HepG2 (cell line): Measurements from ENCODE around the gene PTPRCAP. TPM values are rescaled to one million over a fixed set of nuclear protein-coding genes. Genes with fewer than 3 reads are reported as not detected.

Source experiments
- ATAC-seq: fragments of 200-7000 bp; cut with Tn5 transposase; 3 replicates; pipeline ENCODE4 v1.9.1; 2020; ENCODE audit warnings: mild to moderate bottlenecking, moderate library complexity
- BruUV-seq: library from RNA; stranded (reverse); fragments of 400-500 nt; replicated peaks from 2 replicates; lab custom pipeline; 2021; lab: Mats Ljungman, UMichigan
- CTCF ChIA-PET: fragments of 300-600 bp; formaldehyde crosslinking; extraction: SDS; loops from one replicate; lab custom pipeline; 2021; ENCODE audit warnings: low total read pairs, inconsistent platforms, low intra/inter-chr PET ratio; lab: Yijun Ruan, JAX
- POLR2A ChIA-PET: fragments of 350-600 bp; sonication (Branson Sonifier 250); formaldehyde crosslinking; loops from one replicate; lab custom pipeline; 2020; ENCODE audit warnings: antibody characterized with exemption, inconsistent platforms; lab: Yijun Ruan, JAX
- DNase-seq: peaks from one replicate; pipeline ENCODE4 v3.0.0-alpha.2; 2015; ENCODE audit warnings: low spot score
- FAIRE-seq: peaks from 3 replicates; lab custom pipeline; 2011; peaks lifted over from hg19 to GRCh38; lab: Jason Lieb, UNC
- H2AFZ ChIP-seq: one replicate; pipeline ENCODE4 v1.6.1; 2011; ENCODE audit warnings: low read length, inconsistent platforms
- H3K27ac ChIP-seq: fragments of 300-600 bp; 3 replicates; pipeline ENCODE4 v1.8.0; 2011; ENCODE audit warnings: mixed run types, mild to moderate bottlenecking, mixed read lengths, low read length, inconsistent platforms; ENCODE audit not compliant: insufficient read depth; ENCODE audit errors: extremely low read length
- H3K27me3 ChIP-seq, 2 experiments: fragments of 200-600 bp in 1 of 2; 2 replicates in 1 of 2; 3 replicates in 1 of 2; pipeline versions ENCODE4 v1.6.0 to v1.8.0; 2011; ENCODE audit warnings: low read length in 2 of 2, mild to moderate bottlenecking in 2 of 2, moderate library complexity in 2 of 2, inconsistent platforms in 1 of 2; ENCODE audit not compliant: insufficient read depth in 2 of 2, control insufficient read depth in 1 of 2
- H3K36me3 ChIP-seq, 2 experiments: fragments of 200-600 bp in 1 of 2; replicated peaks in 1 of 2; 2 replicates in 1 of 2; 3 replicates in 1 of 2; pipeline versions ENCODE4 v1.5.1 to v1.8.0; 2011; ENCODE audit warnings: low read length in 2 of 2, inconsistent platforms in 1 of 2; ENCODE audit not compliant: insufficient read depth in 2 of 2, control insufficient read depth in 1 of 2
- H3K4me1 ChIP-seq: 2 replicates; pipeline ENCODE4 v1.5.1; 2012; ENCODE audit warnings: low read length, inconsistent platforms; ENCODE audit not compliant: insufficient read depth
- H3K4me2 ChIP-seq: 2 replicates; pipeline ENCODE4 v1.6.0; 2011; ENCODE audit warnings: low read depth, low read length, inconsistent platforms
- H3K4me3 ChIP-seq, 3 experiments: fragments of 200-600 bp in 1 of 3; sonication (generic), shearing (Covaris generic) in 1 of 3; replicated peaks in 1 of 3; 2 replicates each; pipeline ENCODE4 v1.5.1; 2011 to 2016; ENCODE audit warnings: low read length in 3 of 3, inconsistent platforms in 2 of 3, low read depth in 2 of 3, mild to moderate bottlenecking in 2 of 3, control low read depth in 1 of 3, mixed read lengths in 1 of 3; ENCODE audit not compliant: insufficient read depth in 1 of 3
- H3K79me2 ChIP-seq: one replicate; pipeline ENCODE4 v1.6.1; 2011; ENCODE audit warnings: low read length, inconsistent platforms; ENCODE audit not compliant: insufficient read depth
- H3K9ac ChIP-seq: 2 replicates; pipeline ENCODE4 v1.6.0; 2011; ENCODE audit warnings: mild to moderate bottlenecking, low read depth, low read length, inconsistent platforms; ENCODE audit not compliant: insufficient read depth
- H3K9me3 ChIP-seq: 2 replicates; pipeline ENCODE4 v1.5.1; 2012; ENCODE audit warnings: mild to moderate bottlenecking, low read length
- H4K20me1 ChIP-seq: 2 replicates; pipeline ENCODE4 v1.6.0; 2011; ENCODE audit warnings: inconsistent platforms, mild to moderate bottlenecking, low read length, moderate library complexity; ENCODE audit not compliant: insufficient read depth
- BHLHE40 ChIP-seq: IDR thresholded peaks from 2 replicates; pipeline ENCODE4 v1.6.1; 2011; ENCODE audit warnings: low read length, improper control_type of control experiment
- BORCS8-MEF2B ChIP-seq: sonication (generic); formaldehyde crosslinking; IDR thresholded peaks from 2 replicates; pipeline ENCODE4 v1.8.0; 2022; ENCODE audit warnings: mild to moderate bottlenecking, missing genetic modification reagents
- FOXC1 ChIP-seq: sonication (generic); formaldehyde crosslinking; IDR thresholded peaks from 2 replicates; pipeline ENCODE4 v1.8.0; 2022; ENCODE audit warnings: mild to moderate bottlenecking, missing genetic modification reagents, borderline replicate concordance
- GATA4 ChIP-seq: sonication (generic); IDR thresholded peaks from 2 replicates; pipeline ENCODE4 v1.6.1; 2016; ENCODE audit warnings: antibody characterized with exemption, low read depth, borderline replicate concordance
- MED13 ChIP-seq: sonication (generic); formaldehyde crosslinking; IDR thresholded peaks from 2 replicates; pipeline ENCODE4 v1.5.0; 2020; ENCODE audit warnings: missing genetic modification reagents
- THAP11 ChIP-seq: IDR thresholded peaks from 2 replicates; pipeline ENCODE4 v1.6.1; 2016; ENCODE audit warnings: missing biosample characterization, missing genetic modification reagents
- ZBTB7A ChIP-seq: sonication (generic); formaldehyde crosslinking; IDR thresholded peaks from 2 replicates; pipeline ENCODE4 v1.8.0; 2022; ENCODE audit warnings: mild to moderate bottlenecking, missing genetic modification reagents
- ZMAT3 ChIP-seq: sonication (generic); formaldehyde crosslinking; conservative IDR thresholded peaks from 2 replicates; pipeline ENCODE4 v1.7.0; 2021; ENCODE audit warnings: missing genetic modification reagents
- ZNF10 ChIP-seq: sonication (generic); formaldehyde crosslinking; IDR thresholded peaks from 2 replicates; pipeline ENCODE4 v1.4.0; 2020; ENCODE audit warnings: mild to moderate bottlenecking, low read depth, missing genetic modification reagents, borderline replicate concordance
- ZNF317 ChIP-seq: sonication (generic); formaldehyde crosslinking; IDR thresholded peaks from 2 replicates; pipeline ENCODE4 v1.5.0; 2020; ENCODE audit warnings: mild to moderate bottlenecking, missing genetic modification reagents
- WGBS: methylation state at CpG from one replicate; pipeline ENCODE4 v1.1.6; 2017; ENCODE audit warnings: low lambda C conversion rate; 5-methylcytosine and 5-hydroxymethylcytosine counted together
- in situ Hi-C: cut with HindIII; loops from 2 replicates; pipeline ENCODE4 v1.10.0; 2017; ENCODE audit warnings: low pct_unique_long_range_greater_than_20kb; ENCODE audit not compliant: extremely low pct_ligation_motif_present
- intact Hi-C: fragments of 100-400 bp; cut with micrococcal nuclease; formaldehyde crosslinking; loops from one replicate; pipeline ENCODE4 v1.10.0; 2022; ENCODE audit not compliant: unreplicated experiment
- polyA plus RNA-seq, 8 experiments: library from polyadenylated mRNA; depleted of rRNA in 3 of 8; stranded (reverse) in 7 of 8; unstranded in 1 of 8; fragments of >200 nt; fragmentation: Illumina TruSeq in 4 of 8; extraction: Trizol in 4 of 8; gene quantifications; 2 replicates each; pipeline versions ENCODE4 v1.2.1 to v1.2.3, GENCODE V29; 2011 to 2016; ENCODE audit warnings: low read depth in 4 of 8, missing spikeins in 1 of 8, mixed read lengths in 1 of 8; ENCODE audit not compliant: insufficient read depth in 1 of 8
- total RNA-seq, 5 experiments: library from RNA; depleted of rRNA; stranded (reverse); fragments of >200 nt; fragmentation: Illumina TruSeq; extraction: Trizol; gene quantifications; 2 replicates each; pipeline ENCODE4 v1.2.3, GENCODE V29; 2016; ENCODE audit warnings: low read depth in 1 of 5
- TF ChIP-seq, protein P1 (sequence below): sonication (generic); formaldehyde crosslinking; IDR thresholded peaks from 2 replicates; pipeline ENCODE4 v1.4.0; 2020; ENCODE audit warnings: mild to moderate bottlenecking, low read depth, missing genetic modification reagents
- TF ChIP-seq, protein P2 (sequence below): sonication (generic); formaldehyde crosslinking; IDR thresholded peaks from 2 replicates; pipeline ENCODE4 v1.5.0; 2020; ENCODE audit warnings: mild to moderate bottlenecking, missing genetic modification reagents
- TF ChIP-seq, protein P3 (sequence below): sonication (generic); formaldehyde crosslinking; IDR thresholded peaks from 2 replicates; pipeline ENCODE4 v1.8.0; 2022; ENCODE audit warnings: mild to moderate bottlenecking, missing genetic modification reagents
- TF ChIP-seq, protein P4 (sequence below): sonication (generic); formaldehyde crosslinking; IDR thresholded peaks from 2 replicates; pipeline ENCODE4 v1.9.0; 2021; ENCODE audit warnings: missing genetic modification reagents, borderline replicate concordance

Gene PTPRCAP
- total and polyA plus RNA-seq, 2 of the 13 experiments (the other 11 are each of a cell fraction or from before 2014, with no cell fraction given), result 0.60 to 0.70 TPM

DNA sequence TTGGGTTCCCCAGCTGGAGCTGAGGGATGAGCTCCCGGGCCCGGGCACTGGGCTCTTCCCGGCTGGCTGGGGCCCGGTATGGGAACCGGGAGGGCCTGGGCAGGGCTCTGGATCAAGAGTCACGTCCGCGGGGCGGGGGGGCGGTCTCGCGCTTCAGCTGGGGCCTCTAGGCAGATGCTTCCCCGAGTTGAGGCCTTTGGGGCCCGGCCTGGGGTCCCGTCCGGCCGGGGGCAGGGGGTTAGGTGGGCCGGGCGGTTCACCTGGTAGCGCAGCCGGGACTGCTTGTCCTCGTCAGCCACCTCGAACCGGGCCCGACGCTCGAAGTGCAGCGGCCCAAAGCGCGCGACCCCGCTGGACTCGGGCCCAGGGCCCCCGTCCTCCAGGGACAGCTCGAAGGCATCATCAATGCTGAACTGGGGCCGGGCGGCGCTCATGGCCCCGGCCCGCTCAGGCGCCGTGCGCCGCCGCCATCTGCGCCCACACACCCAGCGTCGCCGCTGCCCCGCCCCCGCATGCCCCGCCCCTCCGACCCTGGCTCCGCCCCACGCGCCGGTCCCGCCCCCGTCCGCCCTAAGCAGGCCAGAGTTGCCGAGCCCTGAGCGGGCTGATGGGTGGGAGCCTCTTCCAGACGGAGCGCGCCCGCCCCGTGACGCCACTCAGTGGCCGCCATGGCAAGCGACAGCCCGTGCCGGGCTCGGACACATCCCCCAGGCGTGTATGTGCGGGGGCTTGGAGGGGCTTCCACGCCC, 31.5 kb upstream of the PTPRCAP start, which contains the start of gene TMEM134:
TMEM134 (minus strand) TSS at position 493 of the 749 bp plus-strand sequence; CDS start at position 434, 59 bp downstream.
- Histone ChIP-seq H3K9me3 (no peaks in the 10 kb centered on the region), H3K79me2 (no peaks in the 10 kb centered on the region), H3K27ac (peak within 1 kb of the TSS; percentile 56), H3K4me3 (peak within 1 kb of the TSS; percentile 81 to 87 (median 81)), H3K4me2 (peak within 1 kb of the TSS; percentile 97), H3K36me3 (no peaks in the 10 kb centered on the region), H3K4me1 (peaks cover 69% of the 10 kb centered on the region), H2AFZ (no peak within 1 kb of the TSS), H4K20me1 (no peaks in the 10 kb centered on the region), H3K9ac (peak within 1 kb of the TSS; percentile 73), H3K27me3 (no peaks in the 10 kb centered on the region)
- DNase-seq (peak; percentile 81), FAIRE-seq (no peak), ATAC-seq (peak; percentile 79)
- ChIA-PET CTCF (no interaction called here), POLR2A (interaction anchor here (0.7 to 2.0 kb wide), 14 partner anchors 8 to 229 kb away, joined by 3 to 22 read pairs (median 4); partner anchors contain the start of genes AIP, POLD4, PPP1CA and PTPRCAP)
- intact Hi-C loops (no loop called here), in situ Hi-C loops (loop anchor here (5.0 kb wide), 1 partner anchor 67 kb away; the partner anchor contains the start of genes PPP1CA and TBC1D10C)
- BruUV-seq, result no TSS peak
- no CpG with 5 or more reads among the region's 76 CpGs for WGBS
- TF ChIP-seq, protein P1, sequence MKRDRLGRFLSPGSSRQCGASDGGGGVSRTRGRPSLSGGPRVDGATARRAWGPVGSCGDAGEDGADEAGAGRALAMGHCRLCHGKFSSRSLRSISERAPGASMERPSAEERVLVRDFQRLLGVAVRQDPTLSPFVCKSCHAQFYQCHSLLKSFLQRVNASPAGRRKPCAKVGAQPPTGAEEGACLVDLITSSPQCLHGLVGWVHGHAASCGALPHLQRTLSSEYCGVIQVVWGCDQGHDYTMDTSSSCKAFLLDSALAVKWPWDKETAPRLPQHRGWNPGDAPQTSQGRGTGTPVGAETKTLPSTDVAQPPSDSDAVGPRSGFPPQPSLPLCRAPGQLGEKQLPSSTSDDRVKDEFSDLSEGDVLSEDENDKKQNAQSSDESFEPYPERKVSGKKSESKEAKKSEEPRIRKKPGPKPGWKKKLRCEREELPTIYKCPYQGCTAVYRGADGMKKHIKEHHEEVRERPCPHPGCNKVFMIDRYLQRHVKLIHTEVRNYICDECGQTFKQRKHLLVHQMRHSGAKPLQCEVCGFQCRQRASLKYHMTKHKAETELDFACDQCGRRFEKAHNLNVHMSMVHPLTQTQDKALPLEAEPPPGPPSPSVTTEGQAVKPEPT (CRISPR knock-in tag), result no peak
- no peak; the same call in 1 of the 2 replicates for TF ChIP-seq FOXC1 (CRISPR knock-in tag)
- peak; percentile 44; the same call in 1 of the 2 replicates for TF ChIP-seq ZMAT3 (CRISPR knock-in tag)
- peak; percentile 94 for TF ChIP-seq ZBTB7A (CRISPR knock-in tag)
- TF ChIP-seq ZNF10, result no peak
- TF ChIP-seq, protein P2, sequence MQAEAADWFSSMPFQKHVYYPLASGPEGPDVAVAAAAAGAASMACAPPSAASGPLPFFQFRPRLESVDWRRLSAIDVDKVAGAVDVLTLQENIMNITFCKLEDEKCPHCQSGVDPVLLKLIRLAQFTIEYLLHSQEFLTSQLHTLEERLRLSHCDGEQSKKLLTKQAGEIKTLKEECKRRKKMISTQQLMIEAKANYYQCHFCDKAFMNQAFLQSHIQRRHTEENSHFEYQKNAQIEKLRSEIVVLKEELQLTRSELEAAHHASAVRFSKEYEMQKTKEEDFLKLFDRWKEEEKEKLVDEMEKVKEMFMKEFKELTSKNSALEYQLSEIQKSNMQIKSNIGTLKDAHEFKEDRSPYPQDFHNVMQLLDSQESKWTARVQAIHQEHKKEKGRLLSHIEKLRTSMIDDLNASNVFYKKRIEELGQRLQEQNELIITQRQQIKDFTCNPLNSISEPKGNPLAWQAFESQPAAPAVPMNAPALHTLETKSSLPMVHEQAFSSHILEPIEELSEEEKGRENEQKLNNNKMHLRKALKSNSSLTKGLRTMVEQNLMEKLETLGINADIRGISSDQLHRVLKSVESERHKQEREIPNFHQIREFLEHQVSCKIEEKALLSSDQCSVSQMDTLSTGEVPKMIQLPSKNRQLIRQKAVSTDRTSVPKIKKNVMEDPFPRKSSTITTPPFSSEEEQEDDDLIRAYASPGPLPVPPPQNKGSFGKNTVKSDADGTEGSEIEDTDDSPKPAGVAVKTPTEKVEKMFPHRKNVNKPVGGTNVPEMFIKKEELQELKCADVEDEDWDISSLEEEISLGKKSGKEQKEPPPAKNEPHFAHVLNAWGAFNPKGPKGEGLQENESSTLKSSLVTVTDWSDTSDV (CRISPR knock-in tag), result no peak
- TF ChIP-seq GATA4, result 0 out of 2 replicates have a peak, but pooled peaks have one; percentile 21
- TF ChIP-seq, protein P3, sequence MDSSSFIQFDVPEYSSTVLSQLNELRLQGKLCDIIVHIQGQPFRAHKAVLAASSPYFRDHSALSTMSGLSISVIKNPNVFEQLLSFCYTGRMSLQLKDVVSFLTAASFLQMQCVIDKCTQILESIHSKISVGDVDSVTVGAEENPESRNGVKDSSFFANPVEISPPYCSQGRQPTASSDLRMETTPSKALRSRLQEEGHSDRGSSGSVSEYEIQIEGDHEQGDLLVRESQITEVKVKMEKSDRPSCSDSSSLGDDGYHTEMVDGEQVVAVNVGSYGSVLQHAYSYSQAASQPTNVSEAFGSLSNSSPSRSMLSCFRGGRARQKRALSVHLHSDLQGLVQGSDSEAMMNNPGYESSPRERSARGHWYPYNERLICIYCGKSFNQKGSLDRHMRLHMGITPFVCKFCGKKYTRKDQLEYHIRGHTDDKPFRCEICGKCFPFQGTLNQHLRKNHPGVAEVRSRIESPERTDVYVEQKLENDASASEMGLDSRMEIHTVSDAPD, result no peak
- TF ChIP-seq ZNF317, result no peak
- peak; percentile 15; the same call in 1 of the 2 replicates for TF ChIP-seq MED13 (CRISPR knock-in tag)
- TF ChIP-seq BHLHE40, result peak; percentile 68
- peak; percentile 89 for TF ChIP-seq THAP11 (CRISPR knock-in tag)
- TF ChIP-seq, protein P4, sequence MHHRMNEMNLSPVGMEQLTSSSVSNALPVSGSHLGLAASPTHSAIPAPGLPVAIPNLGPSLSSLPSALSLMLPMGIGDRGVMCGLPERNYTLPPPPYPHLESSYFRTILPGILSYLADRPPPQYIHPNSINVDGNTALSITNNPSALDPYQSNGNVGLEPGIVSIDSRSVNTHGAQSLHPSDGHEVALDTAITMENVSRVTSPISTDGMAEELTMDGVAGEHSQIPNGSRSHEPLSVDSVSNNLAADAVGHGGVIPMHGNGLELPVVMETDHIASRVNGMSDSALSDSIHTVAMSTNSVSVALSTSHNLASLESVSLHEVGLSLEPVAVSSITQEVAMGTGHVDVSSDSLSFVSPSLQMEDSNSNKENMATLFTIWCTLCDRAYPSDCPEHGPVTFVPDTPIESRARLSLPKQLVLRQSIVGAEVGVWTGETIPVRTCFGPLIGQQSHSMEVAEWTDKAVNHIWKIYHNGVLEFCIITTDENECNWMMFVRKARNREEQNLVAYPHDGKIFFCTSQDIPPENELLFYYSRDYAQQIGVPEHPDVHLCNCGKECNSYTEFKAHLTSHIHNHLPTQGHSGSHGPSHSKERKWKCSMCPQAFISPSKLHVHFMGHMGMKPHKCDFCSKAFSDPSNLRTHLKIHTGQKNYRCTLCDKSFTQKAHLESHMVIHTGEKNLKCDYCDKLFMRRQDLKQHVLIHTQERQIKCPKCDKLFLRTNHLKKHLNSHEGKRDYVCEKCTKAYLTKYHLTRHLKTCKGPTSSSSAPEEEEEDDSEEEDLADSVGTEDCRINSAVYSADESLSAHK (CRISPR knock-in tag), result no peak
- peak; percentile 63 for TF ChIP-seq BORCS8-MEF2B
